ENCODE results near the gene METTL9.
"Not testable (repeated sequence)": the region's sequence is repeated elsewhere in the genome, so short reads cannot be mapped to it uniquely, and the experiment has no call there.

The METTL9 gene

DNA sequence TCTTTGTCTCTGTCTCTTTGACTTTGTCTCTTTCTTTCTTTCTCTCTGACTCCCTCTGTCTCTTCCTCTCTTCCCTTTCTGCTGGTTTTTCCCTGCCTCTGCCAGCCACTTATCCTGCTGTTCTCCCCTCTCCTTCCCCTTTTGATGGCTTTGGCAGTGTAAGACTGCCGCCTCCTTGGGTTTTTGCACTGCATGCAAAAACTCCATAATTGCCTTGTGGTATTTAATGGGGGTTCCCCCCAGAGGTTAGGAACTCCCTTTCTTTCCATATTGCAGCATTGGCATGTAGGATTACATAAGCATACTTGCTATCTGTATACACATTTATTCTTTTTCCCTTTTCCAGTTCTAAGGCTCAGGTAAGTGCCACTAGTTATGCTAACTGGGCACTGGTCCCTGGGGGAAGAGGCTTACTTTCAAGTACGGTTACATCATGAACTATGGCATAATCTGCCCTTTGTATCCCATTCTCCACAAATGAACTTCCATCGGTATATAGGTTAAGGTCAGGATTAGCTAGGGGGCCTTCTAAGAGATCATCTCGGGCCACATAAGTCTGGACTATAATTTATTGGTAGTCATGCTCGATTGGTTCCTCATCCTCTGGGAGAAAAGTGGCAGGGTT is 32.7 kb downstream of the METTL9 start:
- in situ Hi-C loops (cut with HindIII; ENCODE audit: low sequenced_read_pairs), result not testable (repeated sequence)

DNA sequence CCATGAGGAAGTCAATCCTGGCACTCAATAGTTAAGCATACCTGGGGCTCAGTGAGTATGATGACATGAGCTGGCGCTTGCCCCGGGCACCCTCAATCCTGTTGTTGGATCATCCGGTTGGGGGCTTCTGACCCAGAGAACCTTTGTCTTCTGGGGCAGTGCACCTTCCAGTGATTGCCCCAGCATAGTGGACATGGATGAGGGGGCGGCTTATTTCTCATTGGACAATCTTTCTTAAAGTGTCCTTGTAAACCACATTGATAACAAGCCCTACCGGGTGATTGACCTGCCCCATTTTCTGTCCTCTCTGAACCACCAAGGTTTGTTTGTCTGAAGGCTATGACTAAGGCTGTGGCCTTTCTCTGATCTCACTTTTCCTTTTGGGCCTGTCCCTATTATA is 34.8 kb downstream of the METTL9 start:
- in situ Hi-C loops (cut with HindIII; ENCODE audit: low sequenced_read_pairs), result no loop called here

DNA sequence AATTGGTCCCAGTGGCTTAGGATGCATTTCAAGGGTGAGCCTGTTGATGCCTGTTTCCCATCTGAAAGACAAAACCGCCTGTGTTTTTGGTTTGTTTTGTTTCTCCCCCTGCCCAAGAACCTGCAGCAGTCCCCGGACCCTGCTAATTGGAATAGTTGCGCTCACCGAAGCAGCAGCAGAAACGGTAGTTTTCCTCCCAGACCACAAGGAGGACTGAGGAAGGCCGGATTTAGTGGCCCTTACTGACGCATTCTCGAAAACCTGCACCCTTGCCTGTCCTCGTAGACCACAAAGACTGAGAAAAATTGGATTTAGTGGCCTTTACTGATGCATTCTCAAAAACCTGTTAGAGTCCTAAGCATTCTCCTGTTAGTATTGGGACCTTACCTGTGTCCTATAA is 36.3 kb downstream of the METTL9 start:
- in situ Hi-C loops (cut with HindIII; ENCODE audit: low sequenced_read_pairs), result not testable (repeated sequence)

DNA sequence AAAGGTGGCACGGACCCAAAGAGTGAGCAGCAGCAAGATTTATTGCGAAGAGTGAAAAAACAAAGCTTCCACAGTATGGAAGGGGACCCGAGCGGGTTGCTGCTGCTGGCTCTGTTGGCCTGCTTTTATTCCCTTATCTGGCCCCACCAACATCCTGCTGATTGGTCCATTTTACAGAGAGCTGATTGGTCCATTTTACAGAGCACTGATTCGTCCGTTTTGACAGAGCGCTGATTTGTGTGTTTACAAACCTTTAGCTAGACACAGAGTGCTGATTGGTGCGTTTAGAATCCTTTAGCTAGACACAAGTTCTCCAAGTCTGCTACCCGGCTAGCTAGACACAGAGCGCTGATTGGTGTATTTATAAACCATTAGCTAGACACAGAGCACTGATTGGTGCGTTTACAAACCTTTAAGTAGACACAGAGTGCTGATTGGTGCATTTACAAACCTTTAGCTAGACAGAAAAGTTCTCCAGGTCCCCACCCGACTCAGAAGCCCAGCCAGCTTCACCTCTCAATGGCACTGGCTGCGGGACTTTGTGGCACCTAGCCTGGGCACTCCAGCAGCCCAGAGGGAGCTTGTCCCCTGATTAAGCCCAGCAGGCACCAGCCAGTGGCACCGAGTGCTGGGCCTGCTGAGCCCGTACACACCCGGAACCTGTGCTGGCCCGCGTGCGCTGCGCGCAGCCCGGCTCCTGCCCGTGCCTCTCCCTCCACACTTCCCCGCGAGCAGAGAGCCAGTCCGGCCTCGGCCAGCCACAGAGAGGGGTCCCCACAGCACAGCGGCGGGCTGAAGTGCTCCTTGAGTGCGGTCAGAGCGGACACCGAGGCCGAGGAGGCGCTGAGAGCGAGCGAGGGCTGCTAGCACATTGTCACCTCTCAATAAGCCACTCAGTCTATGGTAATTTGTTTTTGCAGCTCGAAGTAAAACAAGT is 37.9 kb downstream of the METTL9 start:
- in situ Hi-C loops (cut with HindIII; ENCODE audit: low sequenced_read_pairs), result no loop called here

DNA sequence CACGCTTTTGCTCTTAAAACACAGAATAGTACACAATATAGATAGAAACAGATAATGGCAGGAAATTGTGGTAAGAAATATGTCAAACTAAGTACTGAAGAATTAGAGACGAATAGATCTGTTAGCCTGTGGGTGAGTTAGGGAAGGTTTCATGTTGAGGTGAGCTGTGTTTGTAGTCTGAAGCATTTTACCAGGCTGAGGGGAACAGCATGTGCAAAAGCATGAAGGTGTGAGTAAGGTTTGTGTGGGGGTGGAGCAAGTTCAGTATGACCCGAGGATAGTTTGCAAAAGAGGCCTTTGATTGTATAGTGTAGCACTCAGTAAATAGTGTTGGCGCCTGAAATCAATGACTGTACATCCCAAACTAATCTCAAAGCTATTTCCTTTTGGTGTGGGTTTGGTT is 39.2 kb downstream of the METTL9 start:
- in situ Hi-C loops (cut with HindIII; ENCODE audit: low sequenced_read_pairs), result no loop called here

DNA sequence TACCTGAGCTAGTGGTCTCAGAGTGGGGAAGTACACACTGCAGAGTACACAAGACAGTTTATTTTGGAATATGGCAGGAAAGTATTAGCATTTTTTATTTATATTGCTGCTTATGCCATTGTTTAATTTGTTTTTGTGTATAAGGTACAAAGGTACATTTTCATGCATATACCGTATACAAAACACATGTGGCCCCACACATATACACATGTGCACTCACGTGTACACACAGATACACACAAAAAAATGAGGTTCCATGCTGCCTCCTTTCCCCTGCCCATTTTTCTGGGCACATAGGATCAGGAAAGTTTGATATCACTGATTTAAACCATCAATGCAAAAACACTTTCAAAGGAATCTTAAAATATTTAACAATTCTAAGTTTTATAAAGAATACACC is 40.1 kb downstream of the METTL9 start:
- in situ Hi-C loops (cut with HindIII; ENCODE audit: low sequenced_read_pairs), result no loop called here

DNA sequence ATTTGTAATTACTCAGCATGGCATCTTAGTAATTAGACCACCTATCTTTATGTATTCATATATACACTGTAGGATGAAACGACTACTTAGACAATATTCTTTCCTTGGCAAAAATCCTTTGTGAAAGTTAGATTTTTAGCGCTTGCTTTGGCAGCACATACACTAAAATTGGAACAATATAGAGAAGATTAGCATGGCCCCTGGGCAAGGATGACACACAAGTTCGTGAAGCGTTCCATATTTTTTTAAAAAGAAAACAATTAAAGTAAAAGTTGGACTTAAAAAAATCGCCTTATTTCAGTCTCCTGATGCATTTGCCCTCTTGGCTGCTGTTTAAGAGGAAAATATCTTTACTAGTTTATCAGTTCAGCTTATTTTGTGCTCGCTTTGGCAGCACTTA is 42.5 kb downstream of the METTL9 start:
- in situ Hi-C loops (cut with HindIII; ENCODE audit: low sequenced_read_pairs), result no loop called here

DNA sequence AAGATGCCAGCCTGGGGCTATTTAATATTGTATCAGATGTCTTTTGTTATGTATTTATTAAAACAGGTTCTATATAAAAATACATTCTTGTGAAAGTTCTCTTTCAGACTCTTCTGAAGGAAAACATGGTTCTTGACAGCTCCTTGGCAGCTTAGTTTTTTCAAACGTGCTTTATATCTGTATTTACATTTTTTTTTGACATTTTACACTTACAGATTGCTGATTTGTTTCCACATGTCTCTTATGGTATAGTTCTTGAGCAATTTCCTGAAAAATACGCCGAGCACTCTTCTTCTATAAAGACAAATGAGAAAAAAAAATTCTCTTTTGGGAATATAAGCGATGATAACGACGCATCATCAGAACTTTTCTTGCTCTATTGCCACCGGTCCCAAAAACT is 43.5 kb downstream of the METTL9 start:
- in situ Hi-C loops (cut with HindIII; ENCODE audit: low sequenced_read_pairs), result no loop called here

DNA sequence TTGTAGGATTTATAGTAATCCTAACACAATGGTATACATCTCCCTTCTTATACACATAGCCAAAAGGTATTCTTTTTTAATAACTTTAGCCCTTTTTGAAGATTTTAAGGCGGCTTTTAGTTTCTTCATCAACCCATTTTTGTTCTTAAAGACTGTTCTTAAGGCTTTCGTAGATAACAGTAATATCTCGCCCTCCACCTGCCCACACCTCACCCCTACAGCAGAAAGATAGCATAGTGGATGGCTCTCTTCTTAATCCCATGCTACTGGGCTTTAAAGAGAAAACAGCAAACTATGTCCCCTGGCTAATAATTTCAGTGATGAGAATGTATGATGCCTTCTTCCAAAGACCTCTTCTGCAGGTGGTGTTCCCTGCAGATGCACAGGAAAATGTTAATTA is 44.4 kb downstream of the METTL9 start:
- in situ Hi-C loops (cut with HindIII; ENCODE audit: low sequenced_read_pairs), result no loop called here

DNA sequence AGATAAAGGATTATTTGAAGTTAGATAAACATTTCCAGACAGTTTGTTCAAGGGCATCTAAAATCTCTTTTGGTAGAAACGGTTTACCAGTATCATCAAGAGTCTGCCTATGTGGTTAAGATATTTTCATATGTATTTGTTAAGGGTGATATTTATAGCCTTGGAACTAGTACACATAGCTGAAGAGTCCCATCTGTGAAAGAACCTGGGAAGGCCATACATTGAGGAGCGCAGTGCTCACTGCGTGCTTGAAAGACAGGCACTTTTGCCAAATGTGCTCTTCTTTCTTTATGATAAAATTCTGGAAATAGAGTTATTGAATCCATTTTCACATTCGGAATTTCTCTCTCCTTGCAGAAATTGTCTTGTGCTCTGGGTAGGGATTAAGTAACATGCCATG is 45.3 kb downstream of the METTL9 start:
- in situ Hi-C loops (cut with HindIII; ENCODE audit: low sequenced_read_pairs), result loop anchor here (5.0 kb wide), 2 partner anchors 42 to 63 kb away; no protein-coding TSS in a partner anchor

DNA sequence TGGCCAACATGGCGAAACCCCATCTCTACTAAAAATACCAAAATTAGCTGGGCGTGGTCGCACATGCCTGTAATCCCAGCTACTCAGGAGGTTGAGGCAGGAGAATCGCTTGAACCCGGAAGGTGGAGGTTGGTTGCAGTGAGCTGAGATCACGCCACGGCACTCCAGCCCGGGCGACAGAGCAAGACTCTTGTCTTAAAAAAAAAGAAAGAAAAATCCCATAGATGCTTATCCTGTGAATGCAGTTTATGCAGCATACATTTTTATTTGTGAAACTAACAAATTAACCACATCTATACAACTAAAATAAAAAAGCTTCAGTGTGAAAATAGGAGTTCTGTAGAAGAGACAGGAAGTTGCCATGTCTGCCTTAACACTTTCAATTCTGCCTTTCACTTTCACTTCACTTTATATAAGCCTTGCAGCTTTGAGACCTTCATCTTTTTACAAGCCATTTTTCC is 45.9 kb downstream of the METTL9 start:
- in situ Hi-C loops (cut with HindIII; ENCODE audit: low sequenced_read_pairs), result loop anchor here (5.0 kb wide), 2 partner anchors 43 to 62 kb away; no protein-coding TSS in a partner anchor

DNA sequence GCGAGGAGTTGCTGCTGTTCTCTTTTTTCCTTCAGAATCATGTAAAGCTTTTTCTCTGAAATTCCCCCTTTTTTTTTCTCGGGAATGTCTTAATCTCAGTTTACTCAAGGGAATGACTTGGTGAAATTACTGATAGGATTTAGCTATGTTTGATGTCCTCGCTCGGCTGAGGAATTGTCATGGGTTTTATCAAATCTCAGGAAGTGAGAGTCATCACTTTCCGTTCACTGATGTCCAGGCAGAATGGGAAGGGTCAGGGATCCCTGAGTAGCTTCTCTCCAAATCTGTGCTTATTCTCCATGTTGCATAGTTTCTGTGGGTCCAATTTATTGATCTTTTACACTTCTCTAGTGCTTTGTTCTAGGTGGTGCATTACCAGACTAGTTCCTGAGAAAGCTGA is 46.7 kb downstream of the METTL9 start:
- in situ Hi-C loops (cut with HindIII; ENCODE audit: low sequenced_read_pairs), result loop anchor here (5.0 kb wide), 2 partner anchors 44 to 61 kb away; no protein-coding TSS in a partner anchor

DNA sequence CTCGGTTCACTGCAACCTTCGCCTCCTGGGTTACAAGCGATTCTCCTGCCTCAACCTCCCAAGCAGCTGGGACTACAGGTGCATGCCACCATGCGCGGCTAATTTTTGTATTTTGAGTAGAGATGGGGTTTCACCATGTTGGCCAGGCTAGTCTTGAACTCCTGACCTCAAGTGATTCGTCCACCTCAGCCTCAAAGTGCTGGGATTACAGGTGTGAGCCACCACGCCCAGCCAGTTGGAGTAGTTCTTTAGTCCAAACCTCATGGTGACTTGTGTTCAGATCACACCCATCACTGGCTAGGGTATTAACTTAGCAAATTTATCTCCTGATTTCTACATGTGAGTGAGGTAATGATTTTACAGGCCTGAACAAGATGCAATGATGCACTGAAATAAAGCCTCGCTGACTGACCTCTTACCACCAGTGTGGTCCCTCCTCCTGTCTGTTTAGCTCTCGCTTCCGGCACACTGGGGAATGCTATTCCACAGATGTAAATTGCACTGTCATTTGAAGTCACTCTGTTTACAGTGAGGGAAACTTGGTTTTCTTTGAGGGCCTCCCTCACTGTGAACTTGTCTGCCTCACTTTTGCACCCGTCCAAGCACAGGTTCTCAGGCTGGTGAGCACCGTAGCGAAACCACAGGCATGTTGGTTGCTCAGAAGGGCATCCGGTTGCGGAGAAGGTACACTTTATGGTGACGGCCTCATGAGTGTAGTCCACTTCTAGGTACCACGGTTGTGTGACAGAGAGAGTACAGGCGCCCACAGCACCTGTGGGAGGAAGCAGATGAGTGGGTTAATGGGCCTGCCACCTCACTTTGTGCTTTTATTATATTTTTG is 47.6 kb downstream of the METTL9 start:
- in situ Hi-C loops (cut with HindIII; ENCODE audit: low sequenced_read_pairs), result loop anchor here (5.0 kb wide), 2 partner anchors 45 to 60 kb away; no protein-coding TSS in a partner anchor

DNA sequence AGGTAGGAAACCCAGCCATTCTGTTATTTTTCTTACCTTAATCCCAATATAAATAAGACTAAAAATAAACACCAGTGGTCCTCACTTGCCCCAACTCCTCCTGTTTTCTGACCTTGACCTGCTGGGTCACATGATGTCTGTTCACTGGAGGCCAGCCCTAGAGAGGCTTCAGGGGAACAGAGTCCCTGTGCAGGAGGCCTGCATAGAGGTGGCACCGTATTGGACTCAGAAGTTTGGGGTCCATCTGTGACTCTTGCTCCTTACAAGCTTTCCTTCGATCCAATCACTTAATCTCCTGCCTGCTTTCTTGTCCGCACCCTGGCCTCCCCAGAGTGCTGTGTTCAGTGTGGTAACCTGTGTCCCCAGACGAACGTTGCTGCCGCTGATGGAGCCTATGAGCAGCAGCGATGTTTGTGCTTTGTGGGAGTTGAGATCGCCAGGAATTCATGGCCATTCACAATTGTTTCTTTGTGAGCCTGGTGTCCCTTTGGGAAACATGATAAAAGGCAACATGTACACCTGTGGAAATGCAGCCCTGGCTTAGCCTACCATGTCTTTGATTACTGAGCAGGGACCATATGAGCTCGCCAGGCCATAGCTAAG is 48.3 kb downstream of the METTL9 start:
- in situ Hi-C loops (cut with HindIII; ENCODE audit: low sequenced_read_pairs), result loop anchor here (5.0 kb wide), 2 partner anchors 45 to 60 kb away; no protein-coding TSS in a partner anchor

DNA sequence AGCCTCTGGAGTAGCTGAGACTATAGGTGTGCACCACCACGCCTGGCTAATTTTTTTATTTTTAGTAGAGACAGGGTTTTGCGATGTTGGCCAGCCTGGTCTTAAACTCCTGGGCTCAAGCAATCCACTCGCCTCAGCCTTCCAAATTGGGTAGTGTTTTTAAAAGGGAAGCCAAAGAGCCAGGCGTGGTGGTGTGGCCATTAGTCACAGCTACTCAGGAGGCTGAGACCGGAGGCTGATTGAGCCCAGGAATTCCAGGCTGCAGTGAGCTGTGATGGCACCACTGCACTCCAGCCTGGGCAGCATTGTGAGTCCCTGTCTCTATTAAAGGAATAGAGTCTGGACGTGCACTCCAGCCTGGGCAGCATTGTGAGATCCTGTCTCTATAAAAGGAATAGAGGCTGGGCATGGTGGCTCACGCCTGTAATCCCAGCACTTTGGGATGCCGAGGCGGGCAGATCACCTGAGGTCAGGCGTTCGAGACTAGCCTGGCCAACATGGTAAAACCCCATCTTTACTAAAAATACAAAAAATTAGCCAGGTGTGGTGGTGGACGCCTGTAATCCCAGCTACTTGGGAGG is 50.5 kb downstream of the METTL9 start:
- in situ Hi-C loops (cut with HindIII; ENCODE audit: low sequenced_read_pairs), result loop anchor here (5.0 kb wide), 2 partner anchors 48 to 57 kb away; no protein-coding TSS in a partner anchor

DNA sequence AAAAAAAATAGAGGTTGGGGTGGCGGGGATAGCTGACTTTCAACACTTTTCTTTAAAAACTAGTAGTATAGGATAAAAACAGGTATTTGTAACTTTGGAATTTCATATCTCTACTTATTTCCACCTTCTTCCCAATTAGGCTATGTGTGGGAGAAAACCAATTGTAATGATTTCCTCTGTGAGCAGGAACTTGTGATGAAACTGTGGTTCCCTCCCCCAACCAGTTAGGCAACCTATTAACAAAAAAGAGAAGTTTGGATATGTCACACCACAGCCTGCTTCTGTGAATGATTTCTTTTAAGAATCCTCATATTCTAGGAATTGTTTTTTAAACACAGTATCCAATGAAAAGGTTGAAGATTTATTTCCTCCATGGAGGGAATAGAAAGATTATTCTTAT is 51.1 kb downstream of the METTL9 start:
- in situ Hi-C loops (cut with HindIII; ENCODE audit: low sequenced_read_pairs), result no loop called here

DNA sequence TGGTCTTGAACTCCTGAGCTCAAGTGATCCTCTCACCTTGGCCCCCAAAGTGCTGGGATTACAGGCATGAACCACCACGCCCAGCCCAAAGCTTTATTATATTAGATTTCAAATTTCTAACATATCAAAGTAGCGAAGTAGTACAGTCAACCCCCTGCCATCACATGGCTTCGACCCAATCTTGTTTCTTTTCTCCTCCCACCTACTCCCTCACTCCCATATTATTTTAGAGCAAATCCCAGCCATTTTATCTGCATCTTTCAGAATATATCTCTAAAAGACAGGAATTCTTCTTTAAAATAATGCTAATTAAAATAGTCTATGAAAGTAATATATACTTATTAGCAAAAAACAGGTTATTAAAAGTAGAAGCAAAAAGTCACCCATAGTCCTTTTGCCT is 52.1 kb downstream of the METTL9 start:
- in situ Hi-C loops (cut with HindIII; ENCODE audit: low sequenced_read_pairs), result no loop called here

DNA sequence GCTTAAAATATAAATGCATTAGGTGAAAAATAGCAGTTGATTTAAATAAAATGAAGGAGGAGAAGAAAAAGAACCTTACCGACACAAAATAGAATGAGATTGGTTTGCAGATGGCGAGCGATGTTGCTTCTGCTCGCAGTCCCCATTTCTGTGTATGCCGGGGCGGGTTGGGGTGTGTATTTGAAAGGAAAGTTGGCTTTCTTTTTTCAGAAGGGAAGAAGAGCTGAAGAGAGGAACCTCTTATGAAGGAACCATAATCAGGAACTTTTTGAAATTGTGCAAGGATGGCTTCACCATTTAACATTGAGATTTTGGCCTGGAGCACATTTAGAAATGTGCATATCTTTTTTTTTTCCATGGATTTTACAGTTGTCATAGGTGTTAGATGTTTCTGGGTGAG is 53.1 kb downstream of the METTL9 start, which contains the start of gene IGSF6:
IGSF6 (minus strand) TSS at position 156 of the 400 bp plus-strand sequence; CDS start at position 146, 10 bp downstream.
- in situ Hi-C loops (cut with HindIII; ENCODE audit: low sequenced_read_pairs), result no loop called here

DNA sequence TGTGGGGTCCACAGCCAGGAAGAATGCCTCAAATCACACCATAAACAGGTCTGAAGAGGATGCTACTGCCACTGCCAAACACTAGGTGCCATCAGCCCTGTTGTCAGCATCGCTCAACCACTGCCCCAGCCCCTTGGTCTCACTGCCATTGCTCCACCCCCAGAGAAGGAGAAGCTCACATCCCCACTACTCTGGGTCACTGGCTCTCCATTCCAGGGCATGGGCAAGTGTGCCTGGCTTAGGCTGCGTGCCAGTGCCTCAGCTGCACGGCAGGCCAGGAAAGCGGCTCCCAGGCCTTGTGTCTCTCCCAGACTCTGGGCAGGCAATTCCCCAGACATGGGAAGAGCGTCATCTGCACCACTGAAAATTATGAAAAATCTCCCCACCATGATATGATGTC is 54.2 kb downstream of the METTL9 start:
- in situ Hi-C loops (cut with HindIII; ENCODE audit: low sequenced_read_pairs), result no loop called here

DNA sequence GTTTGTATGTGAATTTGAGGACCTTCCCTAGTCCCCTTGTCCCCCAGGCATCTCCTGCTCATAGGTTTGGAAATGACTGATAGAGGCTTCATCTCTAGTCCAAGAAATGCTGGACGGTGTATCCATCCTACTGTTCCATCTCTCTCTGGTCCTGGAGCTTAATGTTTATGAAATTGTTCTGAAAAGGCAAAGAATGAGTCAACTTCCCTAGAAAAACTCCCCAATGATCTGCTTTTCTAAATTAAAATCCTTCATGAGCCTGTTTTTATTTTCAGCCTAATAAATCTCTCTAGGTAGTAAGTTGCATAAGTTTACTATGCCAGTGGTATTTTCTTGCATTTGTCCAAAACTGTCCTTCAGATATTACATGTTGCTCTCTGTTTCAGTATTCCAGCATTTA is 55.1 kb downstream of the METTL9 start:
- in situ Hi-C loops (cut with HindIII; ENCODE audit: low sequenced_read_pairs), result no loop called here
